Neuronal stem cell (in vitro differentiated cells): ENCODE results near the gene ERC2.

ENCODE experiments used
- DNase-seq: peaks from one replicate; pipeline ENCODE4 v3.0.0-alpha.2; 2013; ENCODE audit warnings: low spot score
- H2AFZ ChIP-seq: one replicate; pipeline ENCODE4 v1.6.1; 2013; ENCODE audit warnings: mild to moderate bottlenecking, low read length, inconsistent platforms
- H2AK5ac ChIP-seq: 2 replicates; pipeline ENCODE4 v1.6.1; 2013; ENCODE audit warnings: low read depth, mild to moderate bottlenecking, inconsistent platforms, low read length, moderate library complexity, mixed read lengths
- H2BK120ac ChIP-seq: 2 replicates; pipeline ENCODE4 v1.6.1; 2013; ENCODE audit warnings: low read depth, mild to moderate bottlenecking, inconsistent platforms, low read length, moderate library complexity, mixed read lengths
- H2BK12ac ChIP-seq: one replicate; pipeline ENCODE4 v1.6.1; 2013; ENCODE audit warnings: low read length, inconsistent platforms
- H2BK15ac ChIP-seq: 2 replicates; pipeline ENCODE4 v1.6.1; 2013; ENCODE audit warnings: mild to moderate bottlenecking, low read length, inconsistent platforms, mixed read lengths
- H2BK5ac ChIP-seq: one replicate; pipeline ENCODE4 v1.6.1; 2013; ENCODE audit warnings: inconsistent platforms, mild to moderate bottlenecking, low read length, moderate library complexity
- H3K14ac ChIP-seq: one replicate; pipeline ENCODE4 v1.6.1; 2013; ENCODE audit warnings: low read length, inconsistent platforms
- H3K18ac ChIP-seq: 2 replicates; pipeline ENCODE4 v1.6.1; 2013; ENCODE audit warnings: low read length, inconsistent platforms
- H3K23ac ChIP-seq: 2 replicates; pipeline ENCODE4 v1.6.1; 2013; ENCODE audit warnings: low read depth, mild to moderate bottlenecking, mixed read lengths, low read length, inconsistent platforms; ENCODE audit not compliant: poor library complexity
- H3K27ac ChIP-seq: replicated peaks from 3 replicates; pipeline ENCODE4 v1.5.1; 2013; ENCODE audit warnings: low read length, inconsistent platforms
- H3K27me3 ChIP-seq, 3 experiments: 2 replicates each; pipeline ENCODE4 v1.6.1; 2013; ENCODE audit warnings: low read length in 3 of 3, mild to moderate bottlenecking in 2 of 3, inconsistent platforms in 1 of 3, low read depth in 1 of 3, mixed read lengths in 1 of 3, moderate library complexity in 1 of 3; ENCODE audit not compliant: control insufficient read depth in 3 of 3, insufficient read depth in 3 of 3
- H3K36me3 ChIP-seq, 2 donors: replicated peaks in 1 of 2; 2 replicates each; pipeline ENCODE4 v1.6.1; 2013; ENCODE audit warnings: low read length in 2 of 2; ENCODE audit not compliant: control insufficient read depth in 2 of 2, insufficient read depth in 2 of 2
- H3K4ac ChIP-seq: 2 replicates; pipeline ENCODE4 v1.6.1; 2013; ENCODE audit warnings: inconsistent platforms, mild to moderate bottlenecking, low read length, moderate library complexity
- H3K4me1 ChIP-seq, 2 donors: 1 replicate in 1 of 2; 2 replicates in 1 of 2; pipeline ENCODE4 v1.6.1; 2013; ENCODE audit warnings: low read length in 2 of 2, low read depth in 1 of 2; ENCODE audit not compliant: control insufficient read depth in 2 of 2, insufficient read depth in 1 of 2
- H3K4me2 ChIP-seq: one replicate; pipeline ENCODE4 v1.6.1; 2013; ENCODE audit warnings: mild to moderate bottlenecking, low read length, inconsistent platforms; ENCODE audit not compliant: insufficient read depth, poor library complexity, severe bottlenecking
- H3K4me3 ChIP-seq, 2 donors: 2 replicates each; pipeline ENCODE4 v1.5.1; 2013; ENCODE audit warnings: low read length in 2 of 2, mild to moderate bottlenecking in 2 of 2, inconsistent platforms in 1 of 2, moderate library complexity in 1 of 2
- H3K79me1 ChIP-seq: one replicate; pipeline ENCODE4 v1.6.1; 2013; ENCODE audit warnings: low read depth, mild to moderate bottlenecking, inconsistent platforms, low read length, moderate library complexity
- H3K9ac ChIP-seq: one replicate; pipeline ENCODE4 v1.6.1; 2013; ENCODE audit warnings: mild to moderate bottlenecking, low read depth, low read length, inconsistent platforms; ENCODE audit not compliant: poor library complexity
- H3K9me3 ChIP-seq, 2 donors: replicated peaks in 1 of 2; 2 replicates each; pipeline versions ENCODE3 to v1.6.1; 2013; ENCODE audit warnings: low read length in 2 of 2, mild to moderate bottlenecking in 2 of 2, inconsistent platforms in 1 of 2, low read depth in 1 of 2, mixed read lengths in 1 of 2, moderate library complexity in 1 of 2; ENCODE audit not compliant: control insufficient read depth in 2 of 2, insufficient read depth in 1 of 2
- H4K8ac ChIP-seq: one replicate; pipeline ENCODE4 v1.6.1; 2013; ENCODE audit warnings: low read depth, mild to moderate bottlenecking, inconsistent platforms, low read length, moderate library complexity
- H4K91ac ChIP-seq: one replicate; pipeline ENCODE4 v1.6.1; 2013; ENCODE audit warnings: low read length, low read depth, mild to moderate bottlenecking, inconsistent platforms; ENCODE audit not compliant: poor library complexity
- WGBS, 2 donors: extraction: QIAGEN DNeasy Blood & Tissue Kit; methylation state at CpG; one replicate each; pipeline ENCODE4 v1.1.7; 2013; ENCODE audit warnings: missing lambda C conversion rate in 2 of 2, mixed read lengths in 1 of 2; ENCODE audit not compliant: insufficient read length in 2 of 2, insufficient replicate concordance in 1 of 2; ENCODE audit errors: extremely low coverage in 2 of 2; 5-methylcytosine and 5-hydroxymethylcytosine counted together

Gene ERC2

GRCh38 chr3:55565521-55565920, 902.7 kb downstream of the ERC2 start:
- H2BK5ac ChIP-seq, result no peak overlapping the region
- H3K27ac ChIP-seq, result no peak overlapping the region
- H4K8ac ChIP-seq, result no peak overlapping the region
- H4K91ac ChIP-seq, result no peak overlapping the region
- no peak overlapping the region for H3K18ac ChIP-seq
- H3K4ac ChIP-seq, result no peak overlapping the region
- H2BK15ac ChIP-seq, result no peak overlapping the region
- no peak for DNase-seq
- no peak overlapping the region for H2BK120ac ChIP-seq
- no peaks in the 10 kb centered on the region for H3K27me3 ChIP-seq
- no peaks in the 10 kb centered on the region for H3K4me1 ChIP-seq
- no peak overlapping the region for H3K4me3 ChIP-seq
- H3K23ac ChIP-seq, result no peak overlapping the region
- H3K36me3 ChIP-seq, result no peaks in the 10 kb centered on the region
- no peak overlapping the region for H3K9ac ChIP-seq
- no peak overlapping the region for H2AK5ac ChIP-seq
- H3K79me1 ChIP-seq, result no peaks in the 10 kb centered on the region
- no peak overlapping the region for H3K14ac ChIP-seq
- no CpG with 5 or more reads among the region's 3 CpGs for WGBS, 2 donors
- H2BK12ac ChIP-seq, result no peak overlapping the region
- H3K4me2 ChIP-seq, result no peak overlapping the region
- no peaks in the 10 kb centered on the region for H3K9me3 ChIP-seq
- no peak overlapping the region for H2AFZ ChIP-seq

GRCh38 chr3:55564726-55565125, 903.5 kb downstream of the ERC2 start:
- Histone ChIP-seq H2BK5ac (no peak overlapping the region), H3K9ac (no peak overlapping the region), H3K4ac (no peak overlapping the region), H2BK120ac (no peak overlapping the region), H3K79me1 (no peaks in the 10 kb centered on the region), H3K23ac (no peak overlapping the region), H2BK15ac (no peak overlapping the region), H2AK5ac (no peak overlapping the region), H3K27me3 (no peaks in the 10 kb centered on the region), H2BK12ac (no peak overlapping the region), H2AFZ (no peak overlapping the region), H3K36me3 (no peaks in the 10 kb centered on the region), H3K9me3 (no peaks in the 10 kb centered on the region), H3K14ac (no peak overlapping the region), H3K4me1 (no peaks in the 10 kb centered on the region), H4K91ac (no peak overlapping the region), H3K4me3 (no peak overlapping the region), H3K18ac (no peak overlapping the region), H3K27ac (no peak overlapping the region), H4K8ac (no peak overlapping the region), H3K4me2 (no peak overlapping the region)
- whole genome bisulfite sequencing, 2 donors, result no CpG with 5 or more reads among the region's 6 CpGs
- DNase-seq, result no peak

DNA sequence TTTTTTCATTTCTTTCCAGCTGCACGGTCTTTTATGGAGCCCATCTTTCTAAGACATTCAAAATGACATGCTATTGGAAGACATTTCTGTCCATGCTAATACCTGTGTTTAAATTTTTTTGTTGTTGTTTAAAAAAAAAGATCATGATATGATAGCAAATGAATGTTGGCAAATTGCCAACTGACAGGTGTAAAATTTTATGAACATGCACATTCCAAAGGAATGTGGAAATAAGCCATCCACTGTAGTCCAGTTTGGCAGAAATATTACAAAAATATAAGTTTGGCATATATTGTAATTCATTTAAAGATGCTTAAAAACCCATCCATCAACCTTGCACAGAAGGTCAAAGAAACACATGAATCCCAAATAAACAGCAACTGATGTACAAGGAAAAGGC, 905.6 kb downstream of the ERC2 start:
- H3K36me3 ChIP-seq, result no peaks in the 10 kb centered on the region
- H3K27me3 ChIP-seq, result no peaks in the 10 kb centered on the region
- H3K27ac ChIP-seq, result no peak overlapping the region
- WGBS, 2 donors, result no CpG with 5 or more reads among the region's 1 CpG
- H4K91ac ChIP-seq, result no peak overlapping the region
- H3K14ac ChIP-seq, result no peak overlapping the region
- no peak overlapping the region for H3K4me2 ChIP-seq
- DNase-seq, result no peak
- H4K8ac ChIP-seq, result no peak overlapping the region
- H3K23ac ChIP-seq, result no peak overlapping the region
- no peak overlapping the region for H3K4me3 ChIP-seq
- no peak overlapping the region for H3K9ac ChIP-seq
- no peaks in the 10 kb centered on the region for H3K79me1 ChIP-seq
- H2BK5ac ChIP-seq, result no peak overlapping the region
- no peaks in the 10 kb centered on the region for H3K9me3 ChIP-seq
- H2AK5ac ChIP-seq, result no peak overlapping the region
- no peak overlapping the region for H3K18ac ChIP-seq
- no peak overlapping the region for H3K4ac ChIP-seq
- H3K4me1 ChIP-seq, result no peaks in the 10 kb centered on the region
- no peak overlapping the region for H2BK120ac ChIP-seq
- H2BK12ac ChIP-seq, result no peak overlapping the region
- H2BK15ac ChIP-seq, result no peak overlapping the region
- no peak overlapping the region for H2AFZ ChIP-seq

DNA sequence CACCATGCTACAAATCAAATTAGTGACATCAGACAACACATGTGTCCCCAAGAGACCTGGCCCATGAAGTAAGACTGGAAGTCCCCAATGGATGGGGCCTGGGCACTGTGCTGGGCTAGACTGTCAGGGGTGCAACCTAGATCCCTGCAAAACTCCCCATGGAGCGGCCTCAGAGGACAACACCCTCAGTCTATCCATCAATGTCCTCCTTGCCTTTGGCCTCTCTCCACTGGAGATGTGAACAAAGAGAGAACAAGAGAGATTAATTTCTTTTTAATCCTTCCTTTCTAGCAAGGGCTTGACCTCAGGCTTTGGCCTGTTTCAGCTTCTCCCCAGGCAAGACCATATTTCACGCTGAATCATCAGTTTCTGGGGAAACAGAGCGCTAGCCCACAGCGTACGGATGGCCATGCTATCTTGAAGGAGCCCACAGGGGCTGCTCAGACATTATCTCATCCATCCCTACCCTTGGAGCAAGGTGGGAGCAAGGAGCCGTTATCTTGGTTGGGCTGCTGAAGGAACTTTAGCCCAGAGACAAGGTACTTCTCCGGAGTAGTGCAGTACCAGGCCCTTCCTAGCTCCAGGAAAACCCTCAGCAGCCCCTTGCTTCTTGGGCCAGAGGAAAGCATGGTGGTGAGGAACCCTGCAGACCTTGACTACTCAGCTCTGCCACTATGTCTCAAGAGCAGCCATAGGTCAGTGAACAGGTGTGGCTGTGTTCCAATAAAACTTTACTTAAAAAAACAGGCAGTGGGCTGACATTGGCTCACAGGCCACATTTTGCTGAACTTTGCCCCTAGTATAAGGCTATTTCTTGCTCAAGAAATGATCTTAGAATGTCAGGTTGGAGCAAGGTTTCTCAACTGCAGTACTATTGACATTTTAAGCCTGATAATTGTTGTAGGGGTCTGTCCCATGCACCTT, 908.5 kb downstream of the ERC2 start:
- Histone ChIP-seq H3K14ac (no peak overlapping the region), H3K27me3 (no peaks in the 10 kb centered on the region), H3K4me1 (peaks cover 6 to 17% of the 10 kb centered on the region in 2 donors), H3K9me3 (no peaks in the 10 kb centered on the region), H2AFZ (no peak overlapping the region), H3K27ac (no peak overlapping the region), H3K9ac (no peak overlapping the region), H3K4me3 (no peak overlapping the region), H4K8ac (no peak overlapping the region), H2BK15ac (no peak overlapping the region), H3K36me3 (no peaks in the 10 kb centered on the region), H2AK5ac (no peak overlapping the region), H2BK120ac (no peak overlapping the region), H2BK5ac (no peak overlapping the region), H3K18ac (no peak overlapping the region), H3K23ac (no peak overlapping the region), H3K4me2 (no peak overlapping the region), H4K91ac (no peak overlapping the region), H3K79me1 (no peaks in the 10 kb centered on the region), H3K4ac (no peak overlapping the region), H2BK12ac (no peak overlapping the region)
- WGBS, 2 donors, result no CpG with 5 or more reads among the region's 7 CpGs
- DNase-seq, result no peak
